Femur (tissue), 1 donor: ENCODE results near the gene DNAJC18.
"Not testable (repeated sequence)": the region's sequence is repeated elsewhere in the genome, so short reads cannot be mapped to it uniquely, and the experiment has no call there.

ENCODE experiments used
- DNase-seq: peaks from one replicate; pipeline ENCODE4 v3.0.0-alpha.2; 2017

Gene DNAJC18

GRCh38 chr5:139425497-139425896 is 13.8 kb downstream of the DNAJC18 start:
- DNase-seq = no peak

- DNase-seq = peak; percentile 56
Measured at GRCh38 chr5:139422307-139422893, 16.9 kb downstream of the DNAJC18 start.

- no peak for DNase-seq
Measured at GRCh38 chr5:139419226-139420192, 19.8 kb downstream of the DNAJC18 start.

GRCh38 chr5:139418793-139419192 is 20.5 kb downstream of the DNAJC18 start:
- no peak for DNase-seq

GRCh38 chr5:139417214-139417613 is 22.1 kb downstream of the DNAJC18 start:
- DNase-seq = peak; percentile 51

GRCh38 chr5:139416651-139417050 is 22.7 kb downstream of the DNAJC18 start:
- no peak for DNase-seq

GRCh38 chr5:139415869-139416268 is 23.5 kb downstream of the DNAJC18 start:
- DNase-seq = no peak

GRCh38 chr5:139415221-139415861 is 24.0 kb downstream of the DNAJC18 start:
- peak; percentile 32 for DNase-seq

GRCh38 chr5:139414581-139415130 is 24.7 kb downstream of the DNAJC18 start:
- peak; percentile 67 for DNase-seq

GRCh38 chr5:139413963-139414362 is 25.4 kb downstream of the DNAJC18 start:
- DNase-seq = no peak

- no peak for DNase-seq
Measured at GRCh38 chr5:139413153-139413552, 26.2 kb downstream of the DNAJC18 start.

- no peak for DNase-seq
Measured at GRCh38 chr5:139410993-139411828, 28.1 kb downstream of the DNAJC18 start.

GRCh38 chr5:139410121-139410992 is 29.0 kb downstream of the DNAJC18 start:
- no peak for DNase-seq

GRCh38 chr5:139409116-139409515 is 30.2 kb downstream of the DNAJC18 start:
- DNase-seq = not testable (repeated sequence)

- DNase-seq = no peak
Measured at GRCh38 chr5:139408191-139408590, 31.1 kb downstream of the DNAJC18 start.

- DNase-seq = no peak
Measured at GRCh38 chr5:139407517-139407916, 31.8 kb downstream of the DNAJC18 start.

- no peak for DNase-seq
Measured at GRCh38 chr5:139406963-139407362, 32.4 kb downstream of the DNAJC18 start.

- no peak for DNase-seq
Measured at GRCh38 chr5:139404484-139404840, 34.9 kb downstream of the DNAJC18 start.

- peak; percentile 99 for DNase-seq
Measured at GRCh38 chr5:139403787-139404483, 35.4 kb downstream of the DNAJC18 start, which contains the start of gene SPATA24. TSS of gene SPATA24 (minus strand) at chr5:139404089. CDS start at chr5:139404060, 29 bp downstream.

GRCh38 chr5:139403418-139403786 is 35.9 kb downstream of the DNAJC18 start:
- DNase-seq = no peak
